HG03565 (cell line): ENCODE data around the gene IGF2BP1.
"Not testable (repeated sequence)": the region's sequence is repeated elsewhere in the genome, so short reads cannot be mapped to it uniquely, and the experiment has no call there.

ENCODE experiments used
- ATAC-seq: cut with Tn5 transposase; IDR thresholded peaks from one replicate; pipeline ENCODE4 v1.9.1; 2021; ENCODE audit warnings: mild to moderate bottlenecking, moderate library complexity; ENCODE audit not compliant: unreplicated experiment

Gene IGF2BP1

GRCh38 chr17:48995304-48995973 is 1.7 kb upstream of the IGF2BP1 start:
- ATAC-seq = no peak

GRCh38 chr17:48995974-48996721 is 1.0 kb upstream of the IGF2BP1 start:
- ATAC-seq = no peak

- no peak for ATAC-seq
These were observed 473 bp upstream of the IGF2BP1 start for GRCh38 chr17:48996722-48997102.

GRCh38 chr17:48997827-48998586 is 822 bp downstream of the IGF2BP1 start:
- ATAC-seq = no peak

- ATAC-seq = no peak
These were observed 1.6 kb downstream of the IGF2BP1 start for GRCh38 chr17:48998587-48999440.

- no peak for ATAC-seq
These were observed 3.8 kb downstream of the IGF2BP1 start for GRCh38 chr17:49000943-49001342.

GRCh38 chr17:49001671-49002070 is 4.5 kb downstream of the IGF2BP1 start:
- ATAC-seq = no peak

- no peak for ATAC-seq
These were observed 5.1 kb downstream of the IGF2BP1 start for GRCh38 chr17:49002331-49002730.

GRCh38 chr17:49002766-49003165 is 5.6 kb downstream of the IGF2BP1 start:
- no peak for ATAC-seq

- no peak for ATAC-seq
These were observed 6.6 kb downstream of the IGF2BP1 start for GRCh38 chr17:49003557-49004511.

GRCh38 chr17:49005140-49005539 is 8.0 kb downstream of the IGF2BP1 start:
- ATAC-seq = no peak

GRCh38 chr17:49008908-49009307 is 11.7 kb downstream of the IGF2BP1 start:
- ATAC-seq = not testable (repeated sequence)

- no peak for ATAC-seq
These were observed 15.6 kb downstream of the IGF2BP1 start for GRCh38 chr17:49012769-49013255.

GRCh38 chr17:49013311-49014213 is 16.4 kb downstream of the IGF2BP1 start:
- no peak for ATAC-seq

GRCh38 chr17:49015179-49015923 is 18.2 kb downstream of the IGF2BP1 start:
- ATAC-seq = no peak

- ATAC-seq = no peak
These were observed 19.0 kb downstream of the IGF2BP1 start for GRCh38 chr17:49015924-49016774.
